Trophoblast cell (in vitro differentiated cells and primary cell): ENCODE measurements around the gene PAX9.

Experiments
- DNase-seq, 2 donors: peaks; one replicate each; pipeline ENCODE4 v3.0.0-alpha.2; 2016
- H2AFZ ChIP-seq: 2 replicates; pipeline ENCODE4 v1.6.1; 2013; ENCODE audit warnings: low read length, moderate library complexity, mild to moderate bottlenecking; ENCODE audit not compliant: insufficient read depth, poor library complexity
- H2AK5ac ChIP-seq: 2 replicates; pipeline ENCODE4 v1.6.1; 2013; ENCODE audit warnings: mild to moderate bottlenecking, low read length
- H2BK120ac ChIP-seq: 2 replicates; pipeline ENCODE4 v1.6.1; 2013; ENCODE audit warnings: low read length, mild to moderate bottlenecking, moderate library complexity; ENCODE audit not compliant: insufficient read depth, poor library complexity
- H2BK12ac ChIP-seq: 2 replicates; pipeline ENCODE4 v1.6.1; 2013; ENCODE audit warnings: mild to moderate bottlenecking, low read length, moderate library complexity
- H2BK5ac ChIP-seq: 2 replicates; pipeline ENCODE4 v1.6.1; 2013; ENCODE audit warnings: low read length, low read depth, moderate library complexity, mild to moderate bottlenecking; ENCODE audit not compliant: poor library complexity
- H3K14ac ChIP-seq: 2 replicates; pipeline ENCODE4 v1.6.1; 2013; ENCODE audit warnings: mild to moderate bottlenecking, low read length
- H3K18ac ChIP-seq: 2 replicates; pipeline ENCODE4 v1.6.1; 2013; ENCODE audit warnings: mild to moderate bottlenecking, low read length
- H3K23ac ChIP-seq: 2 replicates; pipeline ENCODE4 v1.6.1; 2013; ENCODE audit warnings: low read length
- H3K27ac ChIP-seq: 2 replicates; pipeline ENCODE4 v1.5.1; 2013; ENCODE audit warnings: low read depth, mild to moderate bottlenecking, inconsistent platforms, low read length, moderate library complexity
- H3K27me3 ChIP-seq: 2 replicates; pipeline ENCODE4 v1.6.1; 2013; ENCODE audit warnings: inconsistent platforms, mild to moderate bottlenecking, low read length, moderate library complexity; ENCODE audit not compliant: insufficient read depth
- H3K36me3 ChIP-seq, 2 experiments: 1 replicate in 1 of 2; 2 replicates in 1 of 2; pipeline ENCODE4 v1.6.1; 2013; ENCODE audit warnings: low read length in 2 of 2, mild to moderate bottlenecking in 2 of 2, moderate library complexity in 1 of 2; ENCODE audit not compliant: insufficient read depth in 2 of 2, control insufficient read depth in 1 of 2
- H3K4ac ChIP-seq: 2 replicates; pipeline ENCODE4 v1.6.1; 2013; ENCODE audit warnings: low read depth, mild to moderate bottlenecking, low read length, moderate library complexity
- H3K4me1 ChIP-seq, 2 experiments: 1 replicate in 1 of 2; 2 replicates in 1 of 2; pipeline ENCODE4 v1.6.1; 2013; ENCODE audit warnings: low read length in 2 of 2, mild to moderate bottlenecking in 2 of 2, moderate library complexity in 1 of 2; ENCODE audit not compliant: insufficient read depth in 2 of 2, control insufficient read depth in 1 of 2
- H3K4me2 ChIP-seq: 2 replicates; pipeline ENCODE4 v1.6.1; 2013; ENCODE audit warnings: inconsistent platforms, mild to moderate bottlenecking, low read length, moderate library complexity
- H3K4me3 ChIP-seq: 2 replicates; pipeline ENCODE4 v1.5.1; 2013; ENCODE audit warnings: mild to moderate bottlenecking, low read depth, low read length, inconsistent platforms
- H3K79me1 ChIP-seq: one replicate; pipeline ENCODE4 v1.6.1; 2013; ENCODE audit warnings: low read length
- H3K79me2 ChIP-seq: 2 replicates; pipeline ENCODE4 v1.6.1; 2013; ENCODE audit warnings: low read length, mild to moderate bottlenecking; ENCODE audit not compliant: control insufficient read depth, insufficient read depth, poor library complexity
- H3K9ac ChIP-seq: 2 replicates; pipeline ENCODE4 v1.6.1; 2013; ENCODE audit warnings: mild to moderate bottlenecking, low read length
- H3K9me3 ChIP-seq: 2 replicates; pipeline ENCODE4 v1.6.1; 2013; ENCODE audit warnings: low read depth, mild to moderate bottlenecking, control low read depth, inconsistent platforms, low read length; ENCODE audit not compliant: insufficient read depth
- H4K12ac ChIP-seq: 2 replicates; pipeline ENCODE4 v1.6.1; 2013; ENCODE audit warnings: low read depth, mild to moderate bottlenecking, low read length, moderate library complexity
- H4K8ac ChIP-seq: 2 replicates; pipeline ENCODE4 v1.6.1; 2013; ENCODE audit warnings: low read depth, mild to moderate bottlenecking, low read length, moderate library complexity
- H4K91ac ChIP-seq: one replicate; pipeline ENCODE4 v1.6.1; 2013; ENCODE audit warnings: low read depth, mild to moderate bottlenecking, low read length, moderate library complexity
- WGBS: extraction: QIAGEN DNeasy Blood & Tissue Kit; methylation state at CpG from one replicate; pipeline ENCODE4 v1.1.7; 2013; ENCODE audit warnings: missing lambda C conversion rate; ENCODE audit not compliant: insufficient read length, insufficient coverage; ENCODE audit errors: extremely low coverage; 5-methylcytosine and 5-hydroxymethylcytosine counted together

Gene PAX9

DNA sequence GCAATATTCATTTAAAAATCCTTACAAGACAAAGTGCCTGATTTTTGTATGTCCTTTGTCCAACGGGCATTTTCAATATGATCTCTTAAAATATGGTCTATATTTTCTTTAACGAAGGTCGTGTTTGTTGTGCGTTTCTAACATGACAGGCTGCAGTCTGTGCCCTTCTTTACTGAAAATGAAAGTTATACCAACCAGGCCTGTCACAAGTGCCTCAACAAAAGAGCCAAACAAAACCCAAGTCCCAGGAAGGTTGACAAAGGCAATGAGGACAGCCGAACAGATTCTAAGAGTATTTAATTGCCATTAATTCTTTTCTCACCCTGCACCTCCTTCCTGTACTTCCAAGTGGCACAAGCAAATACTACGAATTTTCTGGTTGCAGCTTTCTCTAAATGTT, 13.9 kb downstream of the PAX9 start:
- Histone ChIP-seq H3K23ac (no peak overlapping the region), H3K4me3 (no peak overlapping the region), H2BK5ac (no peak overlapping the region), H3K9ac (no peak overlapping the region), H3K27ac (no peak overlapping the region), H2AFZ (no peak overlapping the region), H3K4ac (no peak overlapping the region), H3K4me1 (no peaks in the 10 kb centered on the region), H3K36me3 (no peaks in the 10 kb centered on the region), H3K79me2 (no peaks in the 10 kb centered on the region), H4K8ac (no peak overlapping the region), H3K18ac (no peak overlapping the region), H2BK120ac (no peak overlapping the region), H3K14ac (no peak overlapping the region), H2BK12ac (no peak overlapping the region), H4K91ac (no peak overlapping the region), H3K4me2 (no peak overlapping the region), H4K12ac (no peak overlapping the region), H3K9me3 (no peaks in the 10 kb centered on the region), H3K79me1 (no peaks in the 10 kb centered on the region), H2AK5ac (no peak overlapping the region), H3K27me3 (no peaks in the 10 kb centered on the region)
- DNase-seq, result no peak
- no CpG with 5 or more reads among the region's 6 CpGs for WGBS

- Histone ChIP-seq H3K14ac (no peak overlapping the region), H4K12ac (no peak overlapping the region), H3K18ac (no peak overlapping the region), H3K4me2 (no peak overlapping the region), H3K4me3 (no peak overlapping the region), H4K8ac (no peak overlapping the region), H2BK5ac (no peak overlapping the region), H4K91ac (no peak overlapping the region), H3K4ac (no peak overlapping the region), H3K79me2 (no peaks in the 10 kb centered on the region), H3K9me3 (no peaks in the 10 kb centered on the region), H3K4me1 (no peaks in the 10 kb centered on the region), H2BK120ac (no peak overlapping the region), H3K23ac (no peak overlapping the region), H2AK5ac (no peak overlapping the region), H2BK12ac (no peak overlapping the region), H3K9ac (no peak overlapping the region), H3K36me3 (no peaks in the 10 kb centered on the region), H3K27ac (no peak overlapping the region), H3K79me1 (no peaks in the 10 kb centered on the region), H2AFZ (no peak overlapping the region), H3K27me3 (no peaks in the 10 kb centered on the region)
- WGBS, result no CpG with 5 or more reads among the region's 10 CpGs
- DNase-seq, result no peak
These were observed 14.6 kb downstream of the PAX9 start for GRCh38 chr14:36676236-36676635.

GRCh38 chr14:36682338-36682737, 20.7 kb downstream of the PAX9 start:
- no peak overlapping the region for H4K12ac ChIP-seq
- no peak overlapping the region for H2AK5ac ChIP-seq
- H3K4me1 ChIP-seq, result no peaks in the 10 kb centered on the region
- no peak overlapping the region for H3K18ac ChIP-seq
- H3K27me3 ChIP-seq, result no peaks in the 10 kb centered on the region
- H3K79me2 ChIP-seq, result no peaks in the 10 kb centered on the region
- DNase-seq, result no peak
- H2BK5ac ChIP-seq, result no peak overlapping the region
- no peak overlapping the region for H3K9ac ChIP-seq
- H3K4ac ChIP-seq, result no peak overlapping the region
- H3K23ac ChIP-seq, result no peak overlapping the region
- H2BK12ac ChIP-seq, result peak overlapping the region; percentile 22
- no peak overlapping the region for H4K8ac ChIP-seq
- H3K9me3 ChIP-seq, result no peaks in the 10 kb centered on the region
- no CpG with 5 or more reads among the region's 4 CpGs for WGBS
- no peaks in the 10 kb centered on the region for H3K36me3 ChIP-seq
- H3K27ac ChIP-seq, result no peak overlapping the region
- no peak overlapping the region for H4K91ac ChIP-seq
- H3K4me2 ChIP-seq, result no peak overlapping the region
- H3K14ac ChIP-seq, result no peak overlapping the region
- H2BK120ac ChIP-seq, result no peak overlapping the region
- H3K4me3 ChIP-seq, result no peak overlapping the region
- no peak overlapping the region for H2AFZ ChIP-seq
- no peaks in the 10 kb centered on the region for H3K79me1 ChIP-seq

DNA sequence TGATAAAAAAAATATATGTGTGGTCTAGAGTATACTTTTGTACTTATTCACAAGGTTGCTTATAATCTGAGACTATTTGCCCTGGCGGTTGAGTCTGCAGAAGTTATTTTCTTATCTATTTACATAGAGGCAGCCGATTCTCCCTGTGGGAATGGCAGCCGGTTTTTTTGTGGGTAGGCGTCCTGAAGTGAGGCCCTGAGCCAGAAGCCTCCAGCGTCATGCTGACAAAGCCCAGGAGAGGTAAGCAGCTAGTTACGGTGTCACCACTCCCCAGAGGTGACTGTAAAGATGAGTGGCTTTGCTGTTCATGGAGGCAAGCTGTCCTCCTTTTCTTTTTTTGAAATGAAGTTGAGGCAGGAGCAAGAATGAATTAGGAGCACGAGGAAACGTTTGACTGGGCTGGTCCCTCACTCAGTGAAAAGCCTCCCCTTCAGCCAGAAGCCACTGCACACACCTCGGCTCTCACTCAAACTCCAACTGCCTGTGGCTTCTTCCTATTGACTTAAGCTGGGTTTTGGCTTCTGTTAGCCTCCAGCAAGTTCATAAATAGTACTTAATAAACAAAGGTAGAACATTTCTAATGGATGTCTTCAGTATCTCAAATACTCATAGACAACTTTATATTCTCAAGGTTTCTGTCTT, 21.5 kb downstream of the PAX9 start:
- Histone ChIP-seq H2AK5ac (no peak overlapping the region), H3K4ac (no peak overlapping the region), H3K18ac (no peak overlapping the region), H4K8ac (no peak overlapping the region), H3K9ac (no peak overlapping the region), H4K12ac (no peak overlapping the region), H3K14ac (no peak overlapping the region), H3K4me3 (no peak overlapping the region), H2BK12ac (no peak overlapping the region), H4K91ac (peak overlapping the region; percentile 7), H2BK120ac (no peak overlapping the region), H3K9me3 (peaks cover under 1% of the 10 kb centered on the region), H3K79me2 (no peaks in the 10 kb centered on the region), H3K79me1 (no peaks in the 10 kb centered on the region), H3K4me2 (no peak overlapping the region), H2BK5ac (no peak overlapping the region), H3K23ac (no peak overlapping the region), H3K4me1 (no peaks in the 10 kb centered on the region), H3K27me3 (no peaks in the 10 kb centered on the region), H3K36me3 (no peaks in the 10 kb centered on the region), H3K27ac (no peak overlapping the region), H2AFZ (no peak overlapping the region)
- WGBS, result no CpG with 5 or more reads among the region's 9 CpGs
- no peak for DNase-seq
